HPDE6-E6E7 (cell line): ENCODE results near the gene LARGE1.

Source experiments
- DNase-seq: peaks from one replicate; pipeline ENCODE4 v3.0.0; 2011; ENCODE audit warnings: missing footprints; ENCODE audit errors: extremely low spot score

The LARGE1 gene

DNA sequence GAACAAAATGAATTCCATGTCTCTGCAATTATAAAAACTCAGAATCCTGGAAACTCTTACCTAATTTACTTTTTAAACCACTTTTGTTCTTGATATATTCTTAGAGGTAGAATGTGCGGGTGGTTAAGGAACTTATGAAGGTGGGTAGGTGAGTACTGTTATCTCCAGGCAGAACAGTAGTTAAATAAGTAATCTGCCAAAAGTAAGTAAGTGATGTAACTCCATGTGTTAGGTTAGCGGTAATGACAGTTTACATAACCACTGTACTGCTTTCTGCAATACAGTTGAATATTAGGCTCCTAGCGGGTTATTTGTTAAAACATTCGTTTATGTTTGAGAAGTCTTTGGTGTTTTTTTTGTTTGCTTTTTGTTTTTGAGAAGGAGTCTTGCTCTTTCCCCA, 7.1 kb downstream of the LARGE1 start:
- no peak for DNase-seq

DNA sequence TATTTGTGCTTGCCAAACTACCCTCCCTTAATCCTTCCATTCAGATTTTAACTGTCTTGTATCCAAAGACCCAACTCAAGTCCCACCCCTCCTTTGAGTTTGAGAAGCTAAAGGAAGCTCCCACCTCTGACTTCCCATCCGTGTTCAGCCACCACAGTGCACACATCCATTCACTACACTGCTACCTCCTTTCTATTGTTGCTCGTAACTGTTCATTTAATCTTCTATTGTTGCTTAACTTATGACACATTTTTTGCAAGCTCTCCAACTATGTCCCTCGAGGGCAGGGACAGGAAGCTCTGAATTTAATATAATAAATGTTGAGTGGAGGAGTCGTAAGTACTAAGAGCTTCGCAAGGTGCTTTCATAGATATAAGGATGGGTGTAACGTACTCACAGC, 10.4 kb downstream of the LARGE1 start:
- no peak for DNase-seq

DNA sequence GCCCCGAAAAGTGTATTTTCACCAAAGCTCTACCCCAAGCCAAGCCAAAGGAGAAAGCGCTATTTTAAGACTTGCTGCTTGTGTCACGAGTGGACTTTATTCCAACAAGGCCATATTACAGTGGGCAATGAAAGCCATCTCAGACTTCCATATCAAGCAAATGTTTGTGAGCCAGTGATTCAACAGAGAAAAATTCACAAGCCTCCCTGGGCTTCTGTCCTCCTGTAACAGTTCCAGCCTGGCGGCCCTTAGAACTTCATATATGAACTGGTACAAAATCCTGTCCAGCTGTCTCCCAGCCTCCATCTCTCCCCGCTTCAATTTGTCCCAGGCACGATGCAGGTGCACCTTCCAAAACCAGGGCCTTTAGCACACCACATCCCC, 11.2 kb downstream of the LARGE1 start:
- DNase-seq, result no peak

DNA sequence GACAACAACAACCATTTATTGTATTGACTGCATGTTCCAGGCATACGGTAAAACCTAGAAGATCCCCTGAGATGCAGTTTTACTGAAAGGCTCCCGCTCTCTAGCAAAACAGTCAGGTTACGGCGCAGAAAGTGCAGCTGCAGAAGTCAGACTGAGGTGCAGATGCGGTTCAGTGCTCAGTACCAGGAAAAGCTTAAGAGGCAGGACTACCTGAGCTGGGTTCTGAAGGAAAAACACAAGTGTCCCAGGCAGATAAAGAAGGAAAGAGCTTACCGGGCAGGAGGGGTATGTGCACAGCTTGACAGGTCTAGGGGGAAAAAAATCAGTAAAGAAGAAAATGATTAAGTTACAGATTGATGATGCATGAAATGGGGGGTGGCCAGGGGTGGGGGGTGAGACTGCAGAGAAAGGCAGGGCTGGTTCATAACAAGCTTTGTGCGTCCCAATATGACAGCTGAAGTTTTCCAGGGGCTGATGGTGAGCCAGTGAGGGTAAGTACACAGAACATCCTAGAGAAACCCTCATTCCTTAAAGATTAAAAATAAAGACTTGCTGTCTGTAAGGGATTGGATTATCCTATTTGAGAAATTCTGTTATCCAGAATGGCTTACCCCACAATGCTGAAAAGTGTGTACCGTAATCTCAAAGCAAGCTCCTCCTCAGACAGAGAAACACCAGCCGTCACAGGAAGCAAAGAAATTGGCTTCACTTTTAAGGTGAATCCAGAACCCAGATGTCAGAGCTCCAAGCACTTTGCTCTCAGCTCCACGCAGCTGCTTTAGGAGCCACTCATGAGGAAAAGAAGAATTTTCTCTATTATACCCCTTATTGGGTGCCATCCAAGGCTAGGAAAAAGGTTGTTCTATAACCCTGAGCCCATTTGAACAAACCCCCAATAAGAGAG, 11.9 kb downstream of the LARGE1 start:
- no peak for DNase-seq

DNA sequence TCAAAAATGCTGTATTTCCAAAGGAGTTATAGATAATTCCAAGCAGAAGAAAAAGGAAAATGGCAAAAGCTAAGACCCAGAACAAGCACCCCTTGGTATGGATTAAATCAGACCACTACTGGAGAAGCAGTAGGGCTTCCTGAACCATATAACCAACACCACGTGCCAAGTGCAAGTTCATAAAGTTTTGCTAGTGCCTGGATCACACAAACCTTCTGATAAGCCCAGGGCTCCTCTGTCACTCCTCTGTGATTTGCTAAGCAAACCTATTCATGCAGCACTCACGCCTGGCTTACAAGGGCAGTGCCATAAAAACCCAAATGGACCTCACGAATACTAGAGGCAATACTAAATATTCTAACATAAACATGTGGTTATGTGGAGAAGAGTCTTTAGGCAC, 13.3 kb downstream of the LARGE1 start:
- no peak for DNase-seq

DNA sequence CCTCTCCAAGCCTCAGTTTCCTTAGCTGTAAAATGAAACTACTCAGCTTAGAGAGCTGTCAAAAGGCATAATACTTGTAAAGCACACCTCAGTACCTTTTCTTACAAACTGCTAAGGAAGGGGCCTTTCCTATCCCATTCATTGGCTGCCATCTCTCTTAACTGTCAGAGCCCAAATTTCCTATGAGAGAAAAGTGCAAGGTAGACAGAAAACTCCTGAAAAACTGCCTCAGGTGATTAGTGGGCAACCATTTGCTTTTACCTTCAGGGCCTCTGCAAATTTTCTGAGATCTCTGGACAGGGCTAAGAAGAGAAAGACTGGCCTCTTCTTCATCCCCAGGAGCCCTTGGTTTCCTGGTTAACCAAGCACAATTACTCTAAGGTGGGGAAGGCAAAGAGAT, 13.8 kb downstream of the LARGE1 start:
- DNase-seq, result no peak

DNA sequence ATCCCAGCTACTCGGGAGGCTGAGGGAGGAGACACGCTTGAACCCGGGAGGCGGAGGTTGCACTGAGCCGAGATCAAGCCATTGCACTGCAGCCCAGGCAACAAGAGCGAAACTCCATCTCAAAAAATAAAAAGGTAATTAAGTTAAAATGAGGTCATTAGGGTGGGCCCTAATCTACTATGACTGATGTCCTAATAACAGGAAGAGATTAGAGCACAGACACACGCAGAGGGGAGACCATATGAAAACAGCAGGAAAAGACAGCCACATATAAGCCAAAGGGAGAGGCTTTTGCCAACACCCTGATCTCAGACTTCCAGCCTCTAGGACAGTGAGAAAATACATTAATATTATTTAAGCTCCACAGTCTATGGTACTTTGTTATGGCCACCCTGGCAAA, 17.3 kb downstream of the LARGE1 start:
- DNase-seq, result no peak

DNA sequence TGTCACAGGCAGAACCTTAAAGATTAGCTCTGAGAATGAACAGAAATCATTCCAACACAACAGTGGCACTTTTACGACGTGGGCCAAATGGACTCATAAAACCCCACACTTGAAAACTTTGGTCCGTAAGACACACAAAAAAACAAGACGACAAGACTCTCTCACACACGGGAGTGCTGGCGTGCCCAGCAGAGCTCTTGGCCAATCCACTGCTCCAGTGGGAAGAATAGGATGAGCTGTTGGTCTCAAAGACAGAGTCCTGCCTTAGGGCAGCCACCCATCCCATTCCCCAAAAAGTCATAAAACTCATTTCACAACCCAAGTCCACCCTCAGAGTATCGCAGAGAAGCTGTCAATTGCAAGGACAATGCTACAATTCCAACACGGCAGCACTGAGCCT, 18.2 kb downstream of the LARGE1 start:
- no peak for DNase-seq

DNA sequence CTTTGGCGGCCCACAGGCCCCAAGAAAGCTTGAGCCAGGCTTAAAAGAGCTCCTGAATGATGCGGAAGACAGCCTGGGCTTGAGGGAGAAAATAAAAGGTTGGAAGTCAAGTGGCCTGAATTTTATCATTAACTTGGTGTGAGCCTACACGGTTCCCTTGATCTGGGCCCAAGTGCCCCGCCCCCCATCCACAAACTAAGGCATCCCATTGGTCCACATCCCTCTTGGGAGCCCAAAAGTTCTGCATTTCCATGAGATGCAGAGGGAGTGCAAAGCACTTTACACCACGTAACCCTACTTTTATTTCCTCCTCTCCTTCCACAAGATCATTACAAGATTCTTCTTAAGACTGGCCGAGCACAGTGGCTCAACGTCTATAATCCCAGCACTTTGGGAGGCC, 22.2 kb downstream of the LARGE1 start:
- DNase-seq, result no peak

DNA sequence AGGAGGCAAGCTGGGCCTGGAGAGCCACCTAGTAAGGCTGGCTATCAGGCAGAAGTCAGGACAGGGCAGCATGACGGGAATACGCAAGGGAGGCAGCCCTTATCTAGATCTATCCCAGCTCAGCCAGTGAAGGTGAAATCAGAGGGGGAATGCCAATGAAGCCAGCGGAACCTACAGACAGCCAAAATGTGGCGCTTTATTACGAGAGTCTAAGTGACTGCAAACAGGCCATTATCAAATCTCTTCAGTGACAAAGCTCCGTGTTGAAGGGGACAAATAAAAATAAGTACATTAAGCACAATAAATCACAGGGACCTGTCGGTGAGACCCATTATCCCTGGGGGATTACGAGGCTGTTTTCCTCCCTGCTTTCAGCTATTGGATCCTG, 22.8 kb downstream of the LARGE1 start:
- no peak for DNase-seq

DNA sequence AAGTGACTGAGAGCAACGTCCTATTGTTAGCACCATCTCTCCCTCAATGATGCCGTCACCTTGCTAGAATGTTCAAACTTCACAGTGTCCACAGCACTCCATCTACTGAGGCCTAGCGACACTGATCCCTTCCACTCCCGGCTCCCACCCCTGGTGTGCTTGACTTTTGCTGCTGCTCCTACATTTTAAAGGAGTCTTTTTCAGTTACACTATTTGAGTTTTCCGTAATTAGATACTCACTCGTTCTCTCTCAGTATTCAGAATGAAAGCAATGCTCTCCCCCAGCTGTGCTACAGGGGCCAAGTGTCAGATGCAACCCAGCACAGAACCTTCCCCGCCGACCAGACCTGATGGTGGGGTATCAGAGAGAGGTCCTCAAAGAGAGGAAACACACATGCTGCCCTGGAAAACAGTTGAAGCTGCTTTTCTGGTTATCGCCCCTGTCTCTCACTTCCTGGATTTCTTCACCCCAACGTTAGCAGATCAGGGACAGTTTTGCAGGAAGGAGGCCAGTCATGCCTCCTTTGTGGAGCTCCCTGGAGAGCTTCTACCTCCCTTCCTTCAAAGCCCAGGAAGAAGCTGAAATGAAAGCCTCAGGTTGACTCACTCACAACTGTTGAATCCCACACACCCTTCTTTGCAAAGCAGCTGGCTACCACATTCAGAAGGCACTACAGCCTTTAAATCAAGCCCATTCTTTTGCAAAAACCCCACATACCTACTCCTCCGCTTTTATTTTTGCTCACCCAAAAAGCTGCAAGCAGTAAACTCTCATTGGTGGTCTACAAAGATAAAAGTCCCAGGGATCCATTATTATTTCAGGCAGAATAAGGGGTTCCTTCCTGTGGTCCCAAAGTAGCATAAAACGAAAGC, 23.5 kb downstream of the LARGE1 start:
- DNase-seq, result no peak

DNA sequence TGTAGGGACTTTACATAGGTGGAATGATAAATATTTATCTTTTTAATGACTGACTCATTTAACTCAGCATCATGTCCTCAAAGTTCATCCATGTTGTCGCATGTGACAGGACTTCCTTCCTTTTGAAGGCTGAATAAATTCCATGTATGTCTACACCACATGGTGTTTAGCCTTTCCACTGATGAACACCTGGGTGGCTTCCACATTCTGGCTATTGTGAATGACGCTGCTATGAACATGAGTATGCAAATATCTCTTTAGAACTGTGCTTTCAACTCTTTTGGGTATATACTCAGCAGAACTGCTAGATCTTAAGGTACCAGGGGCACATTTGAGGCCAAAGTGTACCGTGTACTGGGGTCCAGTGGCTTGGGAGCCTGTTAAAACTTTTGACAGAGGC, 24.1 kb downstream of the LARGE1 start:
- DNase-seq, result no peak

DNA sequence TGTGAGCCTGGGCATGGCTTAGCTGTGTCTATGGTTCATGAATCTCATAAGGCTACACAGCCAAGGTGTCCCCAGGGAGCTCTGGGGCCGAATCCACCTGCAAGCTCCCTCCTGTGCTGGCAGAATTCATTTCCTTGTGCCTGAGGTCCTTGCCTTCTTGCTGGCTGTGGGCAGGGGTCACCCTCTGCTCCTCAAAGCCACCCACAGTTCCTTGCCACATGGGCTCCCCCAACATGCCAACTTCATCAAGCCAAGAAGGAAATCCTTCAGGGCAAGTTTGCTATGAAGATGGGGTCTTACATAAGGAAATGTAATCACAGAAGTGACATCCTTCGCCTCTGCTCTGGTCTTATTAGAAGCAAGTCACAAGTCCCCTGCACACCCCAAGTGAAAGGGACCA, 24.8 kb downstream of the LARGE1 start:
- DNase-seq, result no peak

DNA sequence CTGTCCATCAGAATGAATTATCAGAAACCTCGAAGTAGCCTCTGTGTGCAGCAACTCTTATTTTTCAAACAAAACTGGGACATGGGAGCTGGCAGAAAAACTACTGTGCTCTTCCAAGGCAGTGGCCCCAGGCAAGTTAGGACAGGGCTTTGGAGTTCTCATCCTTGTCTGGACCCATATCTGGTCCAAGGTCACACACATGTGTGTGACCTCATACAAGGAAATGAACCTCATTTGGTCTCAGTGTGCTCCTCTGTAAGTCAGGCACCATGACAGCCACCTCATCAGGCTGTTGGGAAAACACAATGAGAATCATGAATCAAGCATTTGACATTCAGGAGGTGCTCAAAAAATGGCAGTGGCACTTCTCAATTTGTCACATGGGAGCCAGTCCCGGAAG, 25.8 kb downstream of the LARGE1 start:
- no peak for DNase-seq

DNA sequence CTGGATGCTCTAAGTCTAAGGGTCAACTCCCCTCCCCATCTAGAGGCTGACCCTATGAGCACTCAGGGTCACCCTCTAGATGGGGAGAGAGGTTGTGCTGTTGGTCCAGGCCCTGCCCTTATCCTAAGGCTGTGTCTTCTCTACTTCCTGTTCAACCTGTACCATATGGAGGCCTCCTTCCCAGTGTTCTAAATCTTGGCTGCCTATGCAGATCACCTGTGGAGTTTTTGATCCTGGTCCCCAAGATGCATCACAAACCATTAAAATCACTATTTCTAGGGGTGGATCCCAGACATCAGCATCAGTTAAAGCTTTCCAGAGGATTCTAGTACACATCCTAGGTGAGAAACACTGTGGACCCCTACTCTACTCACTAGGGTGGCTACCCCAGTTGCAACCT, 26.2 kb downstream of the LARGE1 start:
- no peak for DNase-seq

DNA sequence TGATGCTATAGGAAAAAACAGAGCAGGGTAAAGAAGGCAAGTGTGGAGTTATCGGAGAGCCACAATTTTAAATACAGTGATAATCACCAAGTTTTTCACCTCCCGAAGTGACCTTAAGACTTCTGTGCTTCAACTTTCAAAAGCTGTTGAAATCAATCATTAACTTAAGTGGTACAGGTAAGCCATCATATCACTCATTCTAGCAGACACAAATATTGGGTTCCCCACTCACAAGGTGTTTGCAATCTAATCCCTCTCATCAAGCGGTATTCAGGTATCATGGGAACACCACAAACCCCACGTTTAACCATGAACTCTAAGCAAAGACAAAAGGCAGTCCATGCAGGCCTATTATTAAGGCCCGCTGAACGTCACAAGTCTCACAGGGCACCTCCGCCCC, 26.8 kb downstream of the LARGE1 start:
- DNase-seq, result no peak

DNA sequence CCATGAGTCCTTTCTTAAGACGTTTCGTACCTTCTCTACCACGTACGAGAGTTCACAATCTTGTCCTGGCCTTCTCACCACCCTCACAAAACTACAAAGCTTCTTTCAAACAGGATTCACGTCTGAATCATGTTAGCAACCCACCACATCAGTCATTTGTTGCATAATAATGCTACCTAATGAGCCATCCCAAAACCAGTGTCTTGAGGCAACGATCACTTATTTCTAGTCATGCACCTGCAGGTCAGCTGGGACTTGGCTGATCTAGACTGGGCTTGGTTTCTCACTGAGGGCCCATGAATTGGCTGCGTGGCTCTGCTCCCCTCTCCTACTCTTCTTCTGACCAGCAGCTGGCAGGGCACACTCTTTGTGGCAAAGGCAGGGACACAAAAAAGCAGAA, 28.3 kb downstream of the LARGE1 start:
- DNase-seq, result no peak

DNA sequence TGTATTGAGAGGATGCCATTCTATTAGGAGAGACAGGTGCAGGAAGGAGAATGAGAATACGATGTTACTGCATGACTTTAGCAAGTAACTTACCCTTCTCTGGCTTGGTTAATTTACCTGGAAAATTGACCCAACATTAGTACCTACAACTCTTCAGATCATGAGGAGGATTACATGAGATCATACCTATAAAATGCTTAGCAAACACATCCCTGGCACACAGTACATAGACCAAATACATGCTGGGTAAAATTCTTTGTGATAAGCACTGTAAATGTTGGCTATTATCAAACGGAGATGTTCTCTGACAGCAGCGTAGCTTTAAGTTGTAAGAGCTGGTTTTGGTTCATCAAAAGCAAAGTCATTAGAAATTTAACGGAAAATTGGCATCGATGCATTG, 28.8 kb downstream of the LARGE1 start:
- DNase-seq, result no peak

DNA sequence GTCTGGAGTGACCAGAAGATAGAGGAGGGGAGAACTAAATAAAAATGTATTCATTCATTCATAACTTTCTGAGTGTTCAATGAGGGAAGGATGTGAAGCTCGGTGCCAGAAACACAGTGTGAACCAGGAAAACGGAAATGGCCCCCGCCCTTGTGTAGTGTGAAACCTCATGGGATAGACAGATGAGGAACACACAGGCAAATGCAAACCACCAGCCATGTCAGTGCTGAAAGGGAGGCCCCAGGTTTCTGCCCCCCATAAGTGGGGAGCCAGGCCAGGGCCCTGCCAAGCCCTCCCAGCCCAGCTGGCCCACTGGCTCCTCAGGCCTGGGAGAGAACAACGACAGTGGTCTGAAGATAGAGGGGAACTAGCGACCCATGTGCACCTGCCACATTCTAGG, 30.5 kb downstream of the LARGE1 start:
- no peak for DNase-seq

DNA sequence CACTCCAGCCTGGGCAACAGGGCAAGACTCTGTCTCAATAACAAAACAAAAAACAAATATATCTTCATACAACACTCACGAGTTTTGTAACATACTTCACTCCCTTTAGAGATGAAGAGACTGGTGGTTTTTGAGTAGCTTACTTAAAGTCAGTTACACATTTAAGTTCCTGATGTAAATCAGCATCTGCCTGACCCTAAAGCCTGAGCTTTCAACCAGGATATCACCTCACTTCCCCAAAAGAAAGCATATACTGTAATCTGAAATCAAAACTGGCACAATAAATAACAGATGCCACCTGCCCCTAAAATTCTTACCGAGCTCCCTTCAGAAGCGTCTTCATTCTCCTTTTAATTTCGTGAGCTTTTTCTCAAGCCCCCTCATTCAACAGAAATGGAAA, 31.5 kb downstream of the LARGE1 start:
- no peak for DNase-seq

DNA sequence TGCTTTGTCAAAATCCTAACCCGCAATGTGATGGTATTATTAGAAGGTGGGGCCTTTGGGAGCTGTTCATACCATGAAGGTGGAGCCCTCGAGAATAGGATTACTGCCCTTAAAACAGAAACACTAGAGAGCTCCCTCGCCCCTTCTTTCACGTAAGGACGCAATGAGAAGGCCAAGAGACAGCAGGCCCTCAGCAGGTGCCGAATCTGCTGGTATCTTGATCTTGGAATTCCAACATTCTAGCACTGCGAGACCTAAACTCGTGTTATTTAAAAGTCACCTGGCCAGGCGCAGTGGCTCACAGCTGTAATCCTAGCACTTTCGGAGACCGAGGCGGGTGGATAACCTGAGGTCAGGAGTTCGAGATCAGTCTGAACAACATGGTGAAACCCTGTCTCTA, 33.1 kb downstream of the LARGE1 start:
- no peak for DNase-seq

DNA sequence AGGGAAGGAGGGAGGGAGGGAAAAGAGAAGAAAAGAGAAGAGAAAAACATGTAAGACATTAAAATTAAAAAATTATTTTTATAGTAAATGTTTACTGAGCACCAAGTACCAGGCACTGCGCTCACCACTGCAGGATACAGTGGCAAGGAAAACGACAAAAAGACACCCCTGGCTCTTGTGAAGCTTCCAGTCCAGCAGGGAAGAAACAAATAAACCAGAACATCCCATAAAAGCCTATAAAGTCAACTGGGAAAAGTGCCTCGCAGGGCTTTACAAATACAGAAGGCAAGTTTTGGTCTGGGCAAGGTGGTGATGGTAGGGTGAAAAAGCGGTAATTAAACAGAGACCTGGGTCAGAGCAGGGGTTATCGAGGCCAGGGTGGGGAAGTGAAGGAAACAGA, 33.6 kb downstream of the LARGE1 start:
- no peak for DNase-seq

DNA sequence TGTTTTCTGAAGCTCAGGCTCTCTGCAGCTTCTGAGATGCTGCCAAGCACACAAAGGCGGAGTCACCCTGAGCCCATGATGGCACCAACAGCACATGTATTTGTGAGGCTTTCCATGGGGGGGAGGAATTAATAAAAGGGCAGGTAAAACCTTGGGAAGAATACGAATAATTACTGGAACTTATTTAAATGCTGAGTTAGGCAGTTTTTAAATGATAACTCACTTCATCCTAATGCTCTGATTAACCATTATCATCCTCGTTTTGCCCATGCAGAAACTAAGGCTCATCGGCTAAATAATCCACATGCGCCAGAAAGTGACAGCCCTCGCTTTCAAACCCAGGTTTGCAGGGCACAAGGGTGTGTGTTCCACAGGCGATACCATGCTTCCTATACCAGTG, 35.4 kb downstream of the LARGE1 start:
- DNase-seq, result no peak
